ENCODE results near the gene NOTCH2. TPM values are rescaled to one million over a fixed set of nuclear protein-coding genes. Genes with fewer than 3 reads are reported as not detected.

Gene NOTCH2
- polyA plus RNA-seq, 1 donor = 38.1 TPM

DNA sequence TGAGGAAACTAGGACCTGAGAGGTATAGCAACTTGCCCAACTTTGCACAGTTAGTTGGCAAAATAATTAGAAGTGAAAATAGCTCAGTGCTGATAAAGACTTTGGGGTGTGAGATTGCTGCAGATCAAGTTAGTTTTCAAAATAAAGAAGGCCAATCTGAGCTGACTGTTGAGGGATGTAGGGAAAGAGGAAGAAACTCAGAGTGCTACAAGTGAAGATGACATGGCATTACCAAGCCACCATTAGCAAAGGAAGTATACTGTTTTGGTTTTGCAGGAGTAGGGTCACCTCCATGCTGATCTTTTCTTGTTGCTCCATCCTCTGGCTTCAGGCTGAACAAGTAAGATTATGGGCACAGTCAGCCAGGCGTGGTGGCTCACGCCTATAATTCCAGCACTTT lies 94.5 kb downstream of the NOTCH2 start:
- no peak for DNase-seq (ENCODE audit: low read depth)

GRCh38 chr1:119974013-119974412 lies 95.4 kb downstream of the NOTCH2 start:
- no peak for DNase-seq (ENCODE audit: low read depth)

GRCh38 chr1:119971710-119972570 lies 97.5 kb downstream of the NOTCH2 start:
- DNase-seq (ENCODE audit: low read depth) = no peak

GRCh38 chr1:119968601-119969000 lies 100.9 kb downstream of the NOTCH2 start:
- no peak for DNase-seq (ENCODE audit: low read depth)

GRCh38 chr1:119968068-119968492 lies 101.4 kb downstream of the NOTCH2 start:
- DNase-seq (ENCODE audit: low read depth) = no peak

DNA sequence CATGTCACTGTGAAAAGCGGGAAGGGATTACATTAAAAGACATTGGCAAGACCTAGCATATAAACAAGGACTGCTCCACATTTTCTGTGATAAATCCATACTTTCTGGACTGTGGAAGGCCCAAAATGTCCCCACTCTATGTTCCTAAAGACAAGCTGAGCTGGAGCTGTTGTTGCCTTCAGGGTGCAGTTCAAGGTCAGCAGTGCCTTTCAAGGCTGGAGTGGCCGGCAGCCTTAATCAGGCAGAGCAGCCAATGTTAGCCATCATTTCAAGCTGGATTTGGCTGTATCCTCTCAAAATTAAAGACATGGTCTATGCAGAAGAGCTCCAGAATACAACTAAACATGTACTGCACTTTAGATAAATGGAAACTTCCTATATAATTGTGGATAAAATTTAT lies 102.8 kb downstream of the NOTCH2 start:
- no peak for DNase-seq (ENCODE audit: low read depth)

DNA sequence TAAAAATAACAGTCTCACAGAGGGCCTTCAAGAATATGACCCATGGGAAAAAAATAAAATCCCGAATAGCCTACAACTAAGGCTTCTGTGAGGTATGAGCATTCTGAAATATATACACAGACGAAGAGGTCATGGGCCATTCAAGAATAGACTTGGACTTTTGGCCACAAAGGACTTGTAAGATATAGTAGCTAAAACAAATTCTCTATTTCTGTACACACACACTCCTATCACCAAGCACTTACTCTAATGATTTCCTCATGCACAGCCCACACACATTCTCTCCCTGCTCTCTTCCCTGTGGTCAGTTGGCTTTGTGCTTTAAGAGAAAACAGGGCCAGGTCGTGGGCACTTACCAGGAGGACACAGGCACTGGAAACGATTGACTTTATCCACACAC lies 103.4 kb downstream of the NOTCH2 start:
- DNase-seq (ENCODE audit: low read depth) = no peak

- no peak for DNase-seq (ENCODE audit: low read depth)
Measured at GRCh38 chr1:119964673-119965363, 104.6 kb downstream of the NOTCH2 start.

DNA sequence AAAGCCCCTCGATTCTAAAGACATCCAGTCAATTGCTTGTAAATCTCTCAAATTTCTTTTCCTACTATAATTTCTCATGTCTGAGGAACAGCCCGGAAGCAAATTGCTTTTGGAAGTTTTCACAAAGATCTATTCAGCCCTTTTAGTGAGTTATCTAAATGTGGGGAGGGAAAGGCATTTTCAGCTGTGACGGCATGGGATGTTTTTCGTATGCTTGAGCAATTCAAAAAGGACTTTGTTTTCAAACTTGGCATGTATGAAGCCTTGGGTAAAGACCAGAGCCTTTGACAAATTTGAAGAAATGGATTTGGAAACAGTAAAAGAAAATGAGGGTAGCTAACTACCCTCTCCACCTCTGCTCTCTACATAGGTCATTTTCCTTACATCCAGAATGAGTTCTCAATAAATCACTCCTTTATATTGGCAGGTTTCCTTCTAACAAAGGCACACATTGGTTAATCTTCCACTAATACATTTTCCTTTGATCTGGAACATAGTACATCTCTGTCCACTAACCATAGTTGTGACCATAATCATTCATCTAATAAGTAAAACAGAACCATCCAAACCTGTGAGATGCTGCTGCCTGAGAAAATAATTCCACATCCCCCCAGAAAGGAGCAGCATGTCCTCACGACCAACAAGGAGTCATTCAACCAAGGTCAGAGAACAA lies 107.0 kb downstream of the NOTCH2 start:
- no peak for DNase-seq (ENCODE audit: low read depth)

GRCh38 chr1:119960501-119960900 lies 109.0 kb downstream of the NOTCH2 start:
- DNase-seq (ENCODE audit: low read depth) = no peak

GRCh38 chr1:119959268-119960220 lies 109.9 kb downstream of the NOTCH2 start:
- no peak for DNase-seq (ENCODE audit: low read depth)

DNA sequence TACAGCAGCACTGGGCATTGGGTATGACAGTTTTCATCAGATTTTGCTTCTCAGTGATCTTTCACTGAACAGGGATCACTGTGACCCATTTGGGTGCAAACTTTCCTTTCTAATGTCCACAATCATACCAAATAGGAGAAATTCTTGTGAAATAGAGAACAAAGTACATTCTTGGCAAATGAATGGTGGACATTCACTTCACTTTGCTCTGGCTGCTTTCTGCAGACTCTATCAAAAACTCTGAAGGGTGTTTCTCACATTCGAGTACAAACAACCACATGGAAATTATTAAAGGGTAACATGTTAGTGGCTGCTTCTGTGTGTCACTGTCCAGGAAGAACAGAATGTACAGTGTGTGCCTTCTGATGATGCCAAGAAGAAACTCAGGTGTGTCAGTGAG lies 111.2 kb downstream of the NOTCH2 start:
- DNase-seq (ENCODE audit: low read depth) = no peak

DNA sequence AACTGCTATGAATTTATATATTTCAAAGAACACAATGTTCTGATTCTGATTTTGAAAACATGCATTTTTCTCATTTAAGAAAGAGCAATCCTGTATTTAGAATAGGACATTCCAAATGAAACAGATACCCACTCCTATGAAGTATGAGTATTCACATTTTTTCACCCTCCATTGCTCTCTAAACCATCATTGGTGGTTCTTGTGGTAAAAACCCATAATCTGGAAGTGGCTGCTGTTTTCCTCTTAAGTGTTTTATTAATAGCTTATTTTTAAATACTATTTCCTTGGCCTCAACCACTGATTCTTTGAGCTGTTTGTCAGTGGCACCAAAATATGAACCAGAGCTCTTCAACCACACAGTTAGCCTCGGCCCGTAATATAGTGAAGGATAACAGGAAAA lies 113.2 kb downstream of the NOTCH2 start:
- DNase-seq (ENCODE audit: low read depth) = no peak

GRCh38 chr1:119954476-119955422 lies 114.7 kb downstream of the NOTCH2 start:
- no peak for DNase-seq (ENCODE audit: low read depth)

GRCh38 chr1:119953266-119953998 lies 116.0 kb downstream of the NOTCH2 start:
- DNase-seq (ENCODE audit: low read depth) = no peak

DNA sequence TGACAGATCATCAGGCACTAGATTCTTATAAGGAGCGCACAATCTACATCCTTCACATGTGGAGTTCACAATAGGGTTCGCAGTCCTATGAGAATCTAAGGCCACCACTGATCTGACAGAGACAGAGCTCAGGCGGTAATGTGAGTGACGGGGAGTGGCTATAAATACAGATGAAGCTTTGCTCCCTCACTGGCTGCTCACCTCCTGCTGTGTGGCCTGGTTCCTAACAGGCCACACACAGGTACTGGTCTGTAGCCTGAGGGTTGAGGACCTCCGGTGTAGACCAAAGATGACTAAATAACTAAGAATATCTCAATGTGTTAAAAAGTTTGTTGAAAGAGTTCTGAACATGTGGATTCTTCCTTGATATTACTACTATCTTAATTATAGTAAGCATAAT lies 117.0 kb downstream of the NOTCH2 start:
- no peak for DNase-seq (ENCODE audit: low read depth)

DNA sequence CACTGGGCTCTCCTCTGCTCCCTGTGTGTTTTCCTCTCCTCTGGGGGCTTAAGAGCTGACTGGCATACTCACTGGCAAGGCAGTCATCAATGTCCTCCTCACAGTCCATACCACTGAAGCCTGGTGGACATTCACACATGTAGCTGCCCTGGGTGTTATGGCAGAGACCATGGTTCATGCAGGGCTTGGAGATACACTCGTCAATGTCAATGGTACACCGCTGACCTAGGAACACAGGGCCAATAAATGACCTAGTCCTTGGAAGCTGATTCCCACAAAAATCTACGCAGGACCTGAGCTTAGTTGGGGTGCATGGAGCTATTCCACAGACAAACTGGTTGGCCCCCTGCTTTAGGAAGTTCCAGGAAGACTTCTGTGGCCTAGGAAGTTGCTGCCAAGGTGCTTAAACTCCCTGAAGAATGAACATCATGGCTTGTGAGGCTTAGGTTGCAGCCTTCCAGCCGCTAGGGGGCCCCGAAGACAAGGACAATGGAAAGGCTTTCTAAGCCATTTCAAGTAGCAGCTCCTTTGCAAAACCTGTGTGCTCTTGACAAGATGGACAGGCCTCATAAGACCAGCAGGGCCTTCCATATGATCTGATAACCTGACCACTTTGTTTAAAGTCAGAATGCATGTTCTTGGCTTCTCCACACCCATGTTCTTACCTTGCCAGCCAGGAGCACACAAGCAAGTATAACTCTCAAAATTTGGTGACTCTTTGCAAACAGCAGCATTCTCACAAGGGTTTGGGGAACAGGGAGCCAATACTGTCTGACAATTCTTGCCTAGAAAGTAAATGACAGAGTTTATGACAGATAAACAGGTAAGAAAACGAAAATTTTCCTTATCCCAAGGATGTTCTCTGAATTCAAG lies 120.9 kb downstream of the NOTCH2 start:
- DNase-seq (ENCODE audit: low read depth) = no peak

GRCh38 chr1:119947468-119947867 lies 122.0 kb downstream of the NOTCH2 start:
- no peak for DNase-seq (ENCODE audit: low read depth)

GRCh38 chr1:119946724-119947123 lies 122.7 kb downstream of the NOTCH2 start:
- DNase-seq (ENCODE audit: low read depth) = no peak
